A549 (cell line): ENCODE data around the gene DNM3. TPM values are rescaled to one million over a fixed set of nuclear protein-coding genes. Genes with fewer than 3 reads are reported as not detected.

ENCODE experiments used
- ATAC-seq, 2 experiments: fragments of 200-7000 bp in 1 of 2; fragments of >200 bp in 1 of 2; cut with Nextera tagmentation in 1 of 2; cut with Tn5 transposase in 1 of 2; 3 replicates each; pipeline versions ENCODE4 v1.8.0 to v1.9.1; 2018 to 2020; ENCODE audit warnings: mild to moderate bottlenecking in 1 of 2, moderate library complexity in 1 of 2
- CTCF ChIA-PET: fragments of 300-600 bp; sonication (Branson Sonifier 250); formaldehyde crosslinking; extraction: SDS; loops from one replicate; lab custom pipeline; 2021; ENCODE audit warnings: antibody characterized with exemption, inconsistent platforms; lab: Yijun Ruan, JAX
- POLR2A ChIA-PET: fragments of 350-600 bp; formaldehyde crosslinking; extraction: SDS; loops from one replicate; lab custom pipeline; 2021; ENCODE audit warnings: antibody characterized with exemption, inconsistent platforms; lab: Yijun Ruan, JAX
- DNase-seq, 2 experiments: peaks; one replicate each; pipeline versions ENCODE4 v3.0.0 to v3.0.0-alpha.2; 2011 to 2016; ENCODE audit warnings: low read depth in 1 of 2, low spot score in 1 of 2
- FAIRE-seq: peaks from 2 replicates; lab custom pipeline; 2011; peaks lifted over from hg19 to GRCh38; lab: Jason Lieb, UNC
- H3K27ac ChIP-seq, 2 experiments: fragments of >200 bp; sonication (Bioruptor Twin); formaldehyde crosslinking; 3 replicates each; pipeline ENCODE4 v1.5.1; 2016 to 2017
- H3K4me1 ChIP-seq: fragments of >200 bp; sonication (Bioruptor Twin); formaldehyde crosslinking; 3 replicates; pipeline ENCODE4 v1.6.1; 2016
- H3K4me2 ChIP-seq: fragments of >200 bp; sonication (Bioruptor Twin); formaldehyde crosslinking; 3 replicates; pipeline ENCODE4 v1.6.1; 2016
- H3K4me3 ChIP-seq: fragments of >200 bp; sonication (Bioruptor Twin); formaldehyde crosslinking; 3 replicates; pipeline ENCODE4 v1.5.1; 2016
- H3K9me3 ChIP-seq: fragments of >200 bp; sonication (Bioruptor Twin); formaldehyde crosslinking; 3 replicates; pipeline ENCODE4 v1.6.1; 2016
- BCL3 ChIP-seq: fragments of >200 bp; sonication (Bioruptor Twin); formaldehyde crosslinking; IDR thresholded peaks from 3 replicates; pipeline ENCODE4 v1.6.1; 2016
- BHLHE40 ChIP-seq: IDR thresholded peaks from 2 replicates; pipeline ENCODE4 v1.6.1; 2012; ENCODE audit warnings: low read depth, low read length, inconsistent platforms
- CEBPB ChIP-seq, 2 experiments: fragments of >200 bp in 1 of 2; sonication (Bioruptor Twin) in 1 of 2; formaldehyde crosslinking in 1 of 2; IDR thresholded peaks; 2 replicates each; pipeline ENCODE4 v1.6.1; 2012 to 2016
- EHMT2 ChIP-seq: fragments of 200-600 bp; sonication (generic); IDR thresholded peaks from 2 replicates; pipeline ENCODE4 v1.6.1; 2016; ENCODE audit warnings: antibody characterized with exemption, low read depth, mild to moderate bottlenecking, moderate library complexity
- ELK1 ChIP-seq: fragments of 150-350 bp; IDR thresholded peaks from 2 replicates; pipeline ENCODE4 v1.6.1; 2014; ENCODE audit warnings: low read depth, mild to moderate bottlenecking, low read length
- EP300 ChIP-seq, 2 experiments: fragments of >200 bp; sonication (Bioruptor Twin); formaldehyde crosslinking; IDR thresholded peaks; 2 replicates in 1 of 2; 3 replicates in 1 of 2; pipeline ENCODE4 v1.6.1; 2016 to 2017
- ESRRA ChIP-seq: fragments of 150-350 bp; IDR thresholded peaks from 2 replicates; pipeline ENCODE4 v1.6.1; 2014; ENCODE audit warnings: mild to moderate bottlenecking, low read length, borderline replicate concordance
- FOSB ChIP-seq: fragments of 250-450 bp; sonication (Bioruptor Pico); IDR thresholded peaks from 2 replicates; pipeline ENCODE4 v1.5.0; 2020; ENCODE audit warnings: mild to moderate bottlenecking, moderate library complexity
- FOSL2 ChIP-seq, 2 experiments: fragments of 450-650 bp in 1 of 2; fragments of >200 bp in 1 of 2; sonication (Bioruptor Twin) in 1 of 2; formaldehyde crosslinking; IDR thresholded peaks; 2 replicates each; pipeline versions ENCODE4 v1.5.0 to v1.6.1; 2016 to 2020; ENCODE audit warnings: mild to moderate bottlenecking in 1 of 2, moderate library complexity in 1 of 2
- FOXS1 ChIP-seq: fragments of 250-450 bp; sonication (Bioruptor Pico); IDR thresholded peaks from 2 replicates; pipeline ENCODE4 v1.5.0; 2020; ENCODE audit warnings: mild to moderate bottlenecking, moderate library complexity
- HES2 ChIP-seq: fragments of >200 bp; sonication (Bioruptor Twin); formaldehyde crosslinking; IDR thresholded peaks from 2 replicates; pipeline ENCODE4 v1.6.1; 2016
- HEYL ChIP-seq: fragments of 250-450 bp; sonication (Bioruptor Pico); IDR thresholded peaks from 2 replicates; pipeline ENCODE4 v1.8.0; 2021; ENCODE audit warnings: mild to moderate bottlenecking, moderate library complexity
- JUNB ChIP-seq: fragments of >200 bp; sonication (Bioruptor Twin); formaldehyde crosslinking; IDR thresholded peaks from 2 replicates; pipeline ENCODE4 v1.6.1; 2016
- KDM1A ChIP-seq: fragments of 200-600 bp; sonication (generic); IDR thresholded peaks from 2 replicates; pipeline ENCODE4 v1.6.1; 2016; ENCODE audit warnings: low read depth, mild to moderate bottlenecking
- KDM5A ChIP-seq: fragments of 200-600 bp; sonication (generic); IDR thresholded peaks from 2 replicates; pipeline ENCODE4 v1.6.1; 2016; ENCODE audit warnings: antibody characterized with exemption, mild to moderate bottlenecking
- MAX ChIP-seq: IDR thresholded peaks from 2 replicates; pipeline ENCODE4 v1.6.1; 2012
- MAZ ChIP-seq: fragments of 150-350 bp; IDR thresholded peaks from 2 replicates; pipeline ENCODE4 v1.6.1; 2014; ENCODE audit warnings: antibody characterized with exemption, low read depth, low read length, borderline replicate concordance
- RAD21 ChIP-seq, 2 experiments: fragments of >200 bp in 1 of 2; sonication (Bioruptor Twin) in 1 of 2; formaldehyde crosslinking in 1 of 2; IDR thresholded peaks in 1 of 2; conservative IDR thresholded peaks in 1 of 2; 2 replicates in 1 of 2; 3 replicates in 1 of 2; pipeline ENCODE4 v1.6.1; 2012 to 2018; ENCODE audit warnings: inconsistent platforms in 1 of 2
- RFX5 ChIP-seq: fragments of 450-650 bp; IDR thresholded peaks from 2 replicates; pipeline ENCODE4 v1.7.1; 2014; ENCODE audit warnings: antibody characterized with exemption, mild to moderate bottlenecking, moderate library complexity
- SMC3 ChIP-seq: fragments of >200 bp; sonication (Bioruptor Twin); formaldehyde crosslinking; IDR thresholded peaks from 3 replicates; pipeline ENCODE4 v1.6.1; 2018; ENCODE audit warnings: inconsistent platforms
- ZSCAN20 ChIP-seq: fragments of 250-450 bp; sonication (Bioruptor Pico); IDR thresholded peaks from 2 replicates; pipeline ENCODE4 v1.8.0; 2022; ENCODE audit warnings: mild to moderate bottlenecking, moderate library complexity
- WGBS: methylation state at CpG from one replicate; pipeline ENCODE4 v1.1.6; 2017; ENCODE audit errors: missing lambda C conversion rate; 5-methylcytosine and 5-hydroxymethylcytosine counted together
- polyA plus RNA-seq, 4 experiments: library from polyadenylated mRNA; depleted of rRNA in 3 of 4; stranded (reverse); fragments of >200 nt; fragmentation: RNase III in 1 of 4; extraction: RNeasy Plus Mini Kit Qiagen cat#74134 plus additional on column Dnase treatment in 1 of 4; gene quantifications; 2 replicates in 3 of 4; 3 replicates in 1 of 4; pipeline ENCODE4 v1.2.3, GENCODE V29; 2011 to 2017
- TF ChIP-seq, protein P1 (sequence below): IDR thresholded peaks from 2 replicates; pipeline ENCODE4 v1.6.1; 2012; ENCODE audit warnings: low read depth, borderline replicate concordance
- TF ChIP-seq, protein P2 (sequence below): fragments of >200 bp; sonication (Bioruptor Twin); formaldehyde crosslinking; IDR thresholded peaks from 3 replicates; pipeline ENCODE4 v1.5.1; 2016

DNM3 gene
- polyA plus RNA-seq, 2 of the 4 experiments (the other 2 are of a cell fraction), result 0.57 to 1.5 TPM

DNA sequence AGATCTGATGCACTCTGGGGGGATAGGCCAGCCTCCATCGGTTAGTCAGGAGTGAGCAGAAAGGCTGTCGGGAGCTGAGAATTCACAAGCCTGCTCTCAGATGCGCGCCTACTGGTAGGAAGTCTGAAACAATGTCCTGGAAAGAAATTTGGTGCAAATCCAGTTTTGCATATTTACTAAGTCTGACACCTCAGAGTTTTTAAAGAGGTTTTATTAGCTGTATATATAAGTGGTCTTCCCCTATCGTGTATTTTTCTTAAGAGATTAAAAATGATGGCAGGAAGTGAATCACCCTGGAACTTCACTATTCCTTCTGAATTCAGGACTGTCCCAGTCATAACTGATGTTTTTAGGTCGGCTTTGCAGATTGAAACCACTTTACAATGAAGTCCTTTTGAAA, 479.4 kb downstream of the DNM3 start:
- peak overlapping the region; percentile 91 to 95 for H3K27ac ChIP-seq

DNA sequence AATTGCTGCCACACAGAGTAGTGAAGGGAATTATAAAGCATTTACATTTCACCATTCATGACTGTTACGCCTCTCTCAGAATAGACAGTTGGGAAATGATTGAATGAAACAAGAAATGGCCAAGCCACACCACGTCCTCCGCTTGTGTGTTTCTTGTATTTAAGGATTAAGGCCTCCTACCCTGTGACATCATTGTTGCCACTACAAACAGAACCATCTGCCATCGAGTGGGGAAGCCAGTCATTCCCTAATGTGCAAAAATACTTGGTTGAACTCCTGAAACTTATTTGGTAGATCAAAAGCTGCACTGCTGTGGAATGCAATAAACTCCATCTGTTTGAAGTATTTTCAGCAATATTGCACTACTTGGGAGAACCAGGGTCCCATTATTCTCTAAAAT, 480.2 kb downstream of the DNM3 start:
- H3K4me3 ChIP-seq, result peak overlapping the region; percentile 39
- POLR2A ChIA-PET, result interaction anchor here (0.7 to 4.0 kb wide), 9 partner anchors 30 to 156 kb away, joined by 3 to 120 read pairs (median 6); no protein-coding TSS in a partner anchor
- 0 out of 2 replicates have a peak, but pooled peaks have one; percentile 40 for TF ChIP-seq ZSCAN20 (CRISPR knock-in tag)
- 0 out of 2 replicates have a peak, but pooled peaks have one; percentile 18 for TF ChIP-seq MAX
- TF ChIP-seq MAZ, result no peak
- TF ChIP-seq EHMT2, result no peak
- no peak for TF ChIP-seq FOSB (CRISPR knock-in tag)
- TF ChIP-seq RFX5, result peak; percentile 86
- no peak for TF ChIP-seq HEYL (CRISPR knock-in tag)
- TF ChIP-seq, all 56 proteins: peak for 3
- peak; percentile 38 to 49 for ATAC-seq
- DNase-seq, result peak; percentile 18 to 65
- CTCF ChIA-PET, result interaction anchor here (0.7 to 2.5 kb wide), 6 partner anchors 35 to 319 kb away, joined by 3 to 13 read pairs (median 6); no protein-coding TSS in a partner anchor
- Histone ChIP-seq H3K9me3 (no peaks in the 10 kb centered on the region), H3K27ac (peak overlapping the region; percentile 91 to 95), H3K4me1 (peaks cover 53% of the 10 kb centered on the region), H3K4me2 (peak overlapping the region; percentile 89)
- WGBS, result 33% methylated on average over 4 of the region's 4 CpGs
- FAIRE-seq, result no peak

More for the DNA sequence above, 479.4 kb downstream of the DNM3 start:
- H3K4me2 ChIP-seq, result peak overlapping the region; percentile 89
- no peak for DNase-seq
- TF ChIP-seq ZSCAN20 (CRISPR knock-in tag), result no peak
- no peak for TF ChIP-seq FOSL2 (IDR thresholded peaks at IDR 0.05)
- TF ChIP-seq FOSL2 (CRISPR knock-in tag; IDR thresholded peaks at IDR 0.05), result 0 out of 2 replicates have a peak, but pooled peaks have one; percentile 18
- ATAC-seq, result no peak
- ChIA-PET CTCF (interaction anchor here (0.7 to 1.5 kb wide), 3 partner anchors 35 to 230 kb away, joined by 3 to 5 read pairs (median 3); no protein-coding TSS in a partner anchor), POLR2A (interaction anchor here (1.0 to 4.0 kb wide), 4 partner anchors 31 to 65 kb away, joined by 3 to 120 read pairs (median 6); no protein-coding TSS in a partner anchor)
- no peak for FAIRE-seq
- H3K9me3 ChIP-seq, result no peaks in the 10 kb centered on the region
- 58% methylated on average over 6 of the region's 6 CpGs for whole genome bisulfite sequencing
- H3K4me3 ChIP-seq, result peak overlapping the region; percentile 39; the same call in 2 of the 3 replicates
- H3K4me1 ChIP-seq, result peaks cover 46% of the 10 kb centered on the region

- ATAC-seq (peak; percentile 93 to 95), DNase-seq (peak; percentile 59 to 92), FAIRE-seq (peak; percentile 67)
- 1% methylated on average over 13 of the region's 13 CpGs for WGBS
- peak overlapping the region; percentile 91 to 95 for H3K27ac ChIP-seq
- peak overlapping the region; percentile 39 for H3K4me3 ChIP-seq
- ChIA-PET CTCF (interaction anchor here (0.6 to 2.5 kb wide), 11 partner anchors 17 to 522 kb away, joined by 3 to 13 read pairs (median 3); no protein-coding TSS in a partner anchor), POLR2A (interaction anchor here (0.6 to 4.0 kb wide), 14 partner anchors 21 to 157 kb away, joined by 3 to 120 read pairs (median 5); no protein-coding TSS in a partner anchor)
- no peaks in the 10 kb centered on the region for H3K9me3 ChIP-seq
- H3K4me1 ChIP-seq, result peaks cover 55% of the 10 kb centered on the region
- peak overlapping the region; percentile 89 for H3K4me2 ChIP-seq
- TF ChIP-seq ELK1 (no peak), KDM1A (no peak), HES2 (no peak), FOSL2 (IDR thresholded peaks at IDR 0.05) (0 out of 2 replicates have a peak, but pooled peaks have one; percentile 33), FOSL2 (CRISPR knock-in tag; IDR thresholded peaks at IDR 0.05) (peak; percentile 81), RAD21 (conservative IDR thresholded peaks at IDR 0.05 in 1 of 2, IDR thresholded peaks at IDR 0.05 in 1 of 2) (peak; percentile 20 to 60), ZSCAN20 (CRISPR knock-in tag) (no peak), KDM5A (no peak), BCL3 (peak; percentile 72; the same call in 1 of the 3 replicates), EP300 (IDR thresholded peaks at IDR 0.05) (peak; percentile 61 to 70; a peak in 2 of 5 replicates), CEBPB (IDR thresholded peaks at IDR 0.05) (peak in 1 of 2 experiments; percentile 73; a peak in 2 of 4 replicates), BHLHE40 (no peak), JUNB (peak; percentile 85), MAX (peak; percentile 77), ESRRA (peak; percentile 31; the same call in 1 of the 2 replicates), SMC3 (peak; percentile 63), FOXS1 (CRISPR knock-in tag) (peak; percentile 92)
- TF ChIP-seq, protein P1, sequence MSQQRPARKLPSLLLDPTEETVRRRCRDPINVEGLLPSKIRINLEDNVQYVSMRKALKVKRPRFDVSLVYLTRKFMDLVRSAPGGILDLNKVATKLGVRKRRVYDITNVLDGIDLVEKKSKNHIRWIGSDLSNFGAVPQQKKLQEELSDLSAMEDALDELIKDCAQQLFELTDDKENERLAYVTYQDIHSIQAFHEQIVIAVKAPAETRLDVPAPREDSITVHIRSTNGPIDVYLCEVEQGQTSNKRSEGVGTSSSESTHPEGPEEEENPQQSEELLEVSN, result no peak
- TF ChIP-seq, protein P2, sequence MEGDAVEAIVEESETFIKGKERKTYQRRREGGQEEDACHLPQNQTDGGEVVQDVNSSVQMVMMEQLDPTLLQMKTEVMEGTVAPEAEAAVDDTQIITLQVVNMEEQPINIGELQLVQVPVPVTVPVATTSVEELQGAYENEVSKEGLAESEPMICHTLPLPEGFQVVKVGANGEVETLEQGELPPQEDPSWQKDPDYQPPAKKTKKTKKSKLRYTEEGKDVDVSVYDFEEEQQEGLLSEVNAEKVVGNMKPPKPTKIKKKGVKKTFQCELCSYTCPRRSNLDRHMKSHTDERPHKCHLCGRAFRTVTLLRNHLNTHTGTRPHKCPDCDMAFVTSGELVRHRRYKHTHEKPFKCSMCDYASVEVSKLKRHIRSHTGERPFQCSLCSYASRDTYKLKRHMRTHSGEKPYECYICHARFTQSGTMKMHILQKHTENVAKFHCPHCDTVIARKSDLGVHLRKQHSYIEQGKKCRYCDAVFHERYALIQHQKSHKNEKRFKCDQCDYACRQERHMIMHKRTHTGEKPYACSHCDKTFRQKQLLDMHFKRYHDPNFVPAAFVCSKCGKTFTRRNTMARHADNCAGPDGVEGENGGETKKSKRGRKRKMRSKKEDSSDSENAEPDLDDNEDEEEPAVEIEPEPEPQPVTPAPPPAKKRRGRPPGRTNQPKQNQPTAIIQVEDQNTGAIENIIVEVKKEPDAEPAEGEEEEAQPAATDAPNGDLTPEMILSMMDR, result no peak
Observed at GRCh38 chr1:172322219-172323061, 481.1 kb downstream of the DNM3 start.
